DMS53 treated with DMSO at 0.1 percent for 48 hours (cell line): ENCODE results near the gene PREB.

Source experiments
- DNase-seq: peaks from one replicate; lab custom pipeline; 2025; ENCODE audit not compliant: unreplicated experiment; lab: John Stamatoyannopoulos, UW

PREB gene

DNA sequence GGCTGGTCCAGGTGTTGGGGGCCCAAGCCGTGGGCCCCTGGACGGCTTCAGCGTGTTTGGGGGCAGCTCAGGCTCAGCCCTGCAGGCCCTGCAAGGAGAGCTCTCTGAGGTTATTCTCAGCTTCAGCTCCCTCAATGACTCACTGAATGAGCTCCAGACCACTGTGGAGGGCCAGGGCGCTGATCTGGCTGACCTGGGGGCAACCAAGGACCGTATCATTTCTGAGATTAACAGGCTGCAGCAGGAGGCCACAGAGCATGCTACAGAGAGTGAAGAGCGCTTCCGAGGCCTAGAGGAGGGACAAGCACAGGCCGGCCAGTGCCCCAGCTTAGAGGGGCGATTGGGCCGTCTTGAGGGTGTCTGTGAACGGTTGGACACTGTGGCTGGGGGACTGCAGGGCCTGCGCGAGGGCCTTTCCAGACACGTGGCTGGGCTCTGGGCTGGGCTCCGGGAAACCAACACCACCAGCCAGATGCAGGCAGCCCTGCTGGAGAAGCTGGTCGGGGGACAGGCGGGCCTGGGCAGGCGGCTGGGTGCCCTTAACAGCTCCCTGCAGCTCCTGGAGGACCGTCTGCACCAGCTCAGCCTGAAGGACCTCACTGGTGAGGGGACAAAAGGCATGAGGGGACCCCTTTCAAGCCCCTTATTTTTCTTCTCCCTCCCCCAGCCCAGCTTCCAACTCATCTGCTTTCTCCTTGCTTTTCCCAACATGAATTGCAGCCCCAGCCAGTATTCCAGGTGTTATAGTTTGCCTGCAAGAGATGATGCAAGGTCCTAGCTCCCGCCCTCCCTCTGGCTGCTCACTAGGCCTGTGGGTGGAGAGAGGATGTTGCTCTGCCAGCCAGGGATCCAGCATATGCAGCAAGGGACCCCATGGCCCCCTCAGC, 50.8 kb downstream of the PREB start:
- no peak for DNase-seq

- no peak for DNase-seq
Measured at GRCh38 chr2:27082773-27083409, 51.5 kb downstream of the PREB start.

GRCh38 chr2:27081984-27082772, 52.3 kb downstream of the PREB start:
- DNase-seq, result no peak
